Fibroblast of lung (primary cell): Measurements from ENCODE around the gene TM9SF4. TPM values are rescaled to one million over a fixed set of nuclear protein-coding genes. Genes with fewer than 3 reads are reported as not detected.

Experiments used
- DNase-seq, 2 donors: peaks; one replicate each; pipeline versions ENCODE4 v3.0.0 to v3.0.0-alpha.2; 2010; ENCODE audit warnings: low read depth in 2 of 2
- H2AFZ ChIP-seq: 2 replicates; pipeline ENCODE4 v1.5.1; 2012; ENCODE audit warnings: low read length, control low read depth, inconsistent platforms
- H3K27ac ChIP-seq: 2 replicates; pipeline ENCODE4 v1.5.1; 2011; ENCODE audit warnings: low read length, control low read depth; ENCODE audit not compliant: insufficient read depth
- H3K27me3 ChIP-seq: 2 replicates; pipeline ENCODE4 v1.5.1; 2011; ENCODE audit warnings: mild to moderate bottlenecking, low read length; ENCODE audit not compliant: control insufficient read depth, insufficient read depth
- H3K36me3 ChIP-seq: 2 replicates; pipeline ENCODE4 v1.5.1; 2011; ENCODE audit warnings: low read length; ENCODE audit not compliant: control insufficient read depth, insufficient read depth
- H3K4me1 ChIP-seq: 2 replicates; pipeline ENCODE4 v1.5.1; 2011; ENCODE audit warnings: low read length; ENCODE audit not compliant: control insufficient read depth, insufficient read depth; ENCODE audit errors: extremely low read depth
- H3K4me2 ChIP-seq: 2 replicates; pipeline ENCODE4 v1.5.1; 2011; ENCODE audit warnings: low read length, control low read depth; ENCODE audit not compliant: insufficient read depth; ENCODE audit errors: extremely low read depth
- H3K4me3 ChIP-seq, 4 experiments: fragments of 200-600 bp in 1 of 4; sonication (generic) in 1 of 4; replicated peaks in 1 of 4; 2 replicates each; pipeline ENCODE4 v1.5.1; 2011 to 2016; ENCODE audit warnings: low read length in 4 of 4, low read depth in 3 of 4, mild to moderate bottlenecking in 3 of 4, control low read depth in 2 of 4, inconsistent platforms in 1 of 4, mixed read lengths in 1 of 4; ENCODE audit not compliant: insufficient read depth in 1 of 4; ENCODE audit errors: control extremely low read depth in 1 of 4
- H3K79me2 ChIP-seq: 2 replicates; pipeline ENCODE4 v1.5.1; 2012; ENCODE audit warnings: mild to moderate bottlenecking, low read length, inconsistent platforms; ENCODE audit not compliant: control insufficient read depth, insufficient read depth
- H3K9ac ChIP-seq: 2 replicates; pipeline ENCODE4 v1.5.1; 2011; ENCODE audit warnings: mild to moderate bottlenecking, low read length, control low read depth; ENCODE audit not compliant: insufficient read depth
- H3K9me3 ChIP-seq: 2 replicates; pipeline ENCODE4 v1.5.1; 2012; ENCODE audit warnings: low read depth, low read length; ENCODE audit not compliant: control insufficient read depth, insufficient read depth
- H4K20me1 ChIP-seq: 2 replicates; pipeline ENCODE4 v1.5.1; 2011; ENCODE audit warnings: low read length; ENCODE audit not compliant: control insufficient read depth, insufficient read depth; ENCODE audit errors: extremely low read depth
- CTCF ChIP-seq, 2 donors: IDR thresholded peaks in 1 of 2; conservative IDR thresholded peaks in 1 of 2; 1 replicate in 1 of 2; 2 replicates in 1 of 2; pipeline ENCODE4 v1.5.1; 2011 to 2012; ENCODE audit warnings: low read length in 2 of 2, control low read depth in 1 of 2, inconsistent platforms in 1 of 2, low read depth in 1 of 2, mild to moderate bottlenecking in 1 of 2
- EZH2 ChIP-seq: IDR thresholded peaks from 2 replicates; pipeline ENCODE4 v1.5.1; 2012; ENCODE audit warnings: low read length, control low read depth, mild to moderate bottlenecking; ENCODE audit errors: missing control alignments
- polyA plus RNA-seq, 2 donors: library from polyadenylated mRNA; depleted of rRNA in 1 of 2; stranded (reverse) in 1 of 2; unstranded in 1 of 2; fragments of >200 nt; gene quantifications; 2 replicates each; pipeline ENCODE4 v1.2.1, GENCODE V29; 2011 to 2012; ENCODE audit warnings: missing spikeins in 1 of 2
- total RNA-seq: library from RNA; depleted of rRNA; stranded (reverse); fragments of >200 nt; gene quantifications from 2 replicates; pipeline ENCODE4 v1.2.1, GENCODE V29; 2014

The TM9SF4 gene
- total and polyA plus RNA-seq, 2 donors (not counting 1 experiment from before 2014, with no cell fraction given): 33.5 to 71.3 TPM

GRCh38 chr20:32130352-32130751 is 20.8 kb downstream of the TM9SF4 start:
- TF ChIP-seq EZH2 (no peak), CTCF (conservative IDR thresholded peaks at IDR 0.05 in 1 of 2, IDR thresholded peaks at IDR 0.05 in 1 of 2; ENCODE audit: low read depth in 1 of 2, low read length in 2 of 2) (no peak)
- Histone ChIP-seq H3K9me3 (no peaks in the 10 kb centered on the region), H3K36me3 (no peaks in the 10 kb centered on the region), H3K9ac (no peak overlapping the region), H3K27me3 (no peaks in the 10 kb centered on the region), H2AFZ (no peak overlapping the region), H3K27ac (no peak overlapping the region), H3K4me1 (no peaks in the 10 kb centered on the region), H3K4me3 (no peak overlapping the region), H4K20me1 (no peaks in the 10 kb centered on the region), H3K4me2 (no peak overlapping the region), H3K79me2 (peaks cover 20% of the 10 kb centered on the region)
- no peak for DNase-seq

DNA sequence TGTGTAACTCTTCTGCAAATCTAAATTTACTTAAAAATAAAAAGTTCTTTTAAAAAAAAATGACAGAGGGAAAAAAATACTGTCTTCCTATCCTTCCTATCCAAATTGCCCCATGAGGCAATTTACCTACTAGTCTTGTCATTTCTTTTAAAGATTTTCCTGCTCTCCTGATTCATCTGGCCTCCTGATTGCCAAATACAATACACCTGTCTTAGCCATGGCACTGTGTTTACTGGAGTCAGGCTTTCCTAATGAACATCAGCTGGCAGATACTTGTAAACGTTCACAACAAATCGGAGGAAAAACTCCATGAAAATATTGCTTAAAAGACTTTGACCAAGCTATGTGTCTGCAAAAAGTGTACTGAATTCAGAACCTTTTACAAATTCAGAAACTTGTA is 21.5 kb downstream of the TM9SF4 start:
- Histone ChIP-seq H3K4me3 (no peak overlapping the region), H3K79me2 (peaks cover 20% of the 10 kb centered on the region), H3K27me3 (no peaks in the 10 kb centered on the region), H4K20me1 (no peaks in the 10 kb centered on the region), H3K9me3 (no peaks in the 10 kb centered on the region), H3K27ac (no peak overlapping the region), H3K9ac (no peak overlapping the region), H3K4me2 (no peak overlapping the region), H3K36me3 (no peaks in the 10 kb centered on the region), H3K4me1 (no peaks in the 10 kb centered on the region), H2AFZ (no peak overlapping the region)
- TF ChIP-seq CTCF (conservative IDR thresholded peaks at IDR 0.05 in 1 of 2, IDR thresholded peaks at IDR 0.05 in 1 of 2; ENCODE audit: low read depth in 1 of 2, low read length in 2 of 2): no peak
- no peak for TF ChIP-seq EZH2
- DNase-seq: no peak

DNA sequence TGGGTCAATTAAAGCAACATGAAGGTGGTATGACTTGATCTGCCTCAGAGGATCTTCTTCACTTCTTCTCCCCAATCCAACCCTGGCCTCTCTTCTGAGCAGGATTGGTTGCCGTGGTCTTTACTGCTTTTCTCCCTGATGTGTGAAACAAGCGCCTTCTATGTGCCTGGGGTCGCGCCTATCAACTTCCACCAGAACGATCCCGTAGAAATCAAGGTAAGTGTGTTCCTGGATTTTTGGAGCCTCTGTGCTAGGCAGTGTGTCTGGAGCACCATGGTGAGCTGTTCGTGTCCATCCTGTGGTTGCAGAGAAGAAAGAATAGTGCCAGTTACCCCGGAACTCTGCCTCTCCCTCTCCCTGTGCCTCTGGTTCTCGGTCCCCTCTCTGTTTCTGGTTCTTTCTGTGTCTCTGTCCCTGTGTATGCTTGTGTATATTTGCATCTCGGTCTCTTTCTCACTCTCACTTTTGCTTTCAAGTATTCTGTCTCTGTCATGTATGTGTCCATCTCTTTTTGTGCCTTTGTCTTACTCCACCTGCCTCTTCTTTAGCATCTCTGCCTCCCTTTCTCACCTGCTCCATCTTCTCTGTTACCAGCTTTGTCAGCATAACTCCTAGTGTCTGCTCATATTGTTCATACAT is 23.5 kb downstream of the TM9SF4 start:
- no peak overlapping the region for H3K4me3 ChIP-seq
- no peak overlapping the region for H2AFZ ChIP-seq
- H3K4me1 ChIP-seq: no peaks in the 10 kb centered on the region
- H3K27ac ChIP-seq: no peak overlapping the region
- H3K9ac ChIP-seq: no peak overlapping the region
- peaks cover 14% of the 10 kb centered on the region for H3K79me2 ChIP-seq
- TF ChIP-seq CTCF (conservative IDR thresholded peaks at IDR 0.05 in 1 of 2, IDR thresholded peaks at IDR 0.05 in 1 of 2; ENCODE audit: low read depth in 1 of 2, low read length in 2 of 2) (no peak), EZH2 (no peak)
- no peaks in the 10 kb centered on the region for H4K20me1 ChIP-seq
- peaks cover 7% of the 10 kb centered on the region for H3K36me3 ChIP-seq
- H3K9me3 ChIP-seq: no peaks in the 10 kb centered on the region
- no peak for DNase-seq
- H3K4me2 ChIP-seq: no peak overlapping the region
- no peaks in the 10 kb centered on the region for H3K27me3 ChIP-seq
